ENCODE data around the gene OR4F16.
"Not testable (repeated sequence)": the region's sequence is repeated elsewhere in the genome, so short reads cannot be mapped to it uniquely, and the experiment has no call there.

GRCh38 chr1:686554-686953 is at the start of gene OR4F16:
- not testable (repeated sequence) for TF ChIP-seq CTCF (IDR thresholded peaks at IDR 0.05; ENCODE audit: low read depth, low read length, poor library complexity, severe bottlenecking); EZH2phosphoT487 (IDR thresholded peaks at IDR 0.05; ENCODE audit: borderline replicate concordance, low read length)
